SW 1271 (cell line): ENCODE data around the gene KCNMA1.

Source experiments
- DNase-seq, 2 experiments: peaks; one replicate each; lab custom pipeline; 2025; lab: John Stamatoyannopoulos, UW

Gene KCNMA1

GRCh38 chr10:77079592-77080300, 557.9 kb downstream of the KCNMA1 start:
- DNase-seq: no peak

DNA sequence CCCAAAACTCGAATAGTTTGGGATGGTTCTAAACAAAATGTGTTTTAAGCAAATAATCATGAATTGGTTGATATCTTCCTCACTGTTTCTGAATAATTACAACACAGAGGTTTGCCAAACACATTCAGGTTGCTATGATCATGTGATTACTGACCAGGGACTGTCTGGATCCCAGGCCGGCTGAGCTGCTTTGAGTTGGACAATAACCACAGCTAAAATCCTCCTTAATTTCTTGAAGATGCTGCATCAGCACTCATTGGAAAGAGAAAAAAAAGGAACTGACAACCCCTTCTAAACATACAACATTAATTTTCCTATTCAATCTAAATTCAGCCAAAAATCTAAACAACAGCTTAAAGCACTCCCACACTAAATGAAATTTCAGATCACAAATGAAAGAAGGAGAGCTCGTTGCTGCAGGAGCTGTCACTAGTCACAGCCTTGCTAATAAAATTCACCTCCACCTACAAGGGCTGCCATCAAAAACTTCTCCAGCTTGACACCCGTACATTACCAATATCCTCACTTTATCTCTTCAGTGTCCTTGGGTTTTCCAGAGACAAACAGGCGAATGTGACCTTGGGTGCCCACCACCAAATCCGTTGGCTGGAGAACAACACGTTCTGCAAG, 560.2 kb downstream of the KCNMA1 start:
- no peak for DNase-seq

- DNase-seq: no peak
Observed at GRCh38 chr10:77075926-77076325, 561.7 kb downstream of the KCNMA1 start.

DNA sequence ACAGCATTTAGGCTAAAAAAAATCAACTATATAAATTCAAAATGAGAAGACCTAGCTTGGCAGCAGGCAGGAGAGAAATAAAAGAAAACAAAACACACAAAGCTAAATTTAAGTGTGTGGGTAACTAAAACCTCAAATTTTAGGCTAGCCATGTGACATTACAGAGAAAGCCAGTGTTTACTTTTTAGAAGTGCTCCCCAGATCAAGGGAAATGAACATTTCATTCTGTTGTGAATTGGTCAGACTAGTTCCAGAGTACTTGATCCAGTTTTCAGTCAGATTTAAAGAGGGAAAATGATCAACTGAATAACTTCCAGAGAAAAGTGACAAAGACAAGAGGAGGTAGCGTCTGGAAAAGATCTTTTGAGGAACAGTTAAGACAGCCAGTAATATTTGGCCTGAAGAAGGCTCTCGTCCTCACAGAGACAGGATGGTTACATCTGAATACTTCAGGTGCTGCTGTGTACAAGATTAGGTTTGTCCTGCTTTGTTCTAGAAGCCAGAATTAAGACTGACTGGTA, 563.4 kb downstream of the KCNMA1 start:
- DNase-seq: no peak

DNA sequence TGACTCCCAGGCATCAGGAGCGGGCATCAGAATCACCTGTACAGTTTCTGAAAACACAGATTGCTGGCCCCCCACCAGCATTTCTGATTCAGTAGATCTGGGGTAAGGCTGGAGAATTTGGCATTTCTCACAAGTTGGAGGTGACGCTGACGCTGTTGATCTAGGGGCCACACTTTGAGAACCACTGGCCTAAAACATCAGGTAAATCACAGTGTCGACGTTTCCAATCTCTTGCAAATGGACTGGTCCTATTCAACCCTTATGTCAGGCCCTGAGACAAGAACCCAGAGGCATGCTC, 564.0 kb downstream of the KCNMA1 start:
- DNase-seq: no peak

GRCh38 chr10:77072836-77073662, 564.6 kb downstream of the KCNMA1 start:
- DNase-seq: no peak

GRCh38 chr10:77072361-77072835, 565.2 kb downstream of the KCNMA1 start:
- no peak for DNase-seq

GRCh38 chr10:77071956-77072355, 565.7 kb downstream of the KCNMA1 start:
- no peak for DNase-seq

GRCh38 chr10:77071001-77071511, 566.6 kb downstream of the KCNMA1 start:
- DNase-seq: no peak

DNA sequence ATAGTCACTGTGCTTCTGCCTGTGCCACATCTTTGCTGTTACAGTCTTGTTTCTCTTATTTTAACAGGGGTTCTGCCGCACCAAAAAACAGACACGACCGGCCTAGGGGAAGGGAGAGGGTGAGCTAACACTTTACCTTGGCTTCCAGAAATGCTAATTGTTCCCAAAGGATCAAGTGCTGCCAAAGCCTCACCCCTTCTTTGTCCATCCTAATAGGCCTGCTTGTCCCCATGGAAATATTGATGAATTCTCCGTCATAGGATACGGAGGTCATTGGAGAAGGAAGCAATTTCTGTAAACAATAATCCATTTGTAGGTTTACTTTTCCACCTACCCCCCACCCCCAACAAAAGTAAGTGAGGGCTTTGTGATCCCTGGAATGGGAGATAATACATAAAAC, 567.3 kb downstream of the KCNMA1 start:
- DNase-seq: no peak

DNA sequence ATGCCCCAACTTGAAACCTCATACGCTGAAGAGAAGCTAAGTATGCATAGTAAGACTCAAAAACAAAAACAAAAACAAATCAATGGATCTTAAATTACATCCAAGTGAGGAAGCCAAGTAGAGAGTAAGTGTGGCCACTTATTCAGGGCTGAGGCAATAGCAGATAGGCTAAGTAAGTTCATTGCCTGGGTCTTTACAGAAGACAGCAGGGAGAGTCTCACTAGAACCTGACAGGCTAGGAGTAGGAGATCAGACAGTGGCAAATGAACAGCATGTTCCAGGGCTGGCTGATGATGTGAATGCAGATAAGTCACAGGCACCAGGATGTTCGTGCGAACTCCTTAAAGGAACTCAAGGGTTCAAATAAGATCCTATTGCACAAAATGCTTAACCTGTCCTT, 568.6 kb downstream of the KCNMA1 start:
- DNase-seq: no peak

DNA sequence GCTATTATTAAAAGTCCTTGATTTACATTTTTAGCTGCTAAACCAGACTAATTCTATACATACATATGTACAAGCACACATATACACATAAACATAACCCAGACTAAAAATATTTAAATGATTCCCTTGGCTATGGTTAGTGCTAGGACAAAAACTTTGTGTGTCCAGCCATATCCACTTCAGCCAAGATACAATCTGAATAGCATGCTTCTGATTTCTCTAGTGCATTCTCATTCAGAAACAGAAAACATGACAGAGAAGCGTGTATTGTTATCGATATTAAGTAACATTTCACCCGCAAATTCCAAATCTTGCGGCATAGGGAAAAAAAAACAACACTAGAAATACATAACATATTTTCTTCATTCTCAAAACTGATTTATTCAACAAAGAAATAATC, 569.3 kb downstream of the KCNMA1 start:
- no peak for DNase-seq

GRCh38 chr10:77062381-77062780, 575.2 kb downstream of the KCNMA1 start:
- no peak for DNase-seq

- DNase-seq: no peak
Observed at GRCh38 chr10:77060913-77061312, 576.7 kb downstream of the KCNMA1 start.

- DNase-seq: no peak
Observed at GRCh38 chr10:77056650-77057049, 581.0 kb downstream of the KCNMA1 start.

- no peak for DNase-seq
Observed at GRCh38 chr10:77052593-77052992, 585.0 kb downstream of the KCNMA1 start.

- DNase-seq: no peak
Observed at GRCh38 chr10:77051837-77052236, 585.8 kb downstream of the KCNMA1 start.

DNA sequence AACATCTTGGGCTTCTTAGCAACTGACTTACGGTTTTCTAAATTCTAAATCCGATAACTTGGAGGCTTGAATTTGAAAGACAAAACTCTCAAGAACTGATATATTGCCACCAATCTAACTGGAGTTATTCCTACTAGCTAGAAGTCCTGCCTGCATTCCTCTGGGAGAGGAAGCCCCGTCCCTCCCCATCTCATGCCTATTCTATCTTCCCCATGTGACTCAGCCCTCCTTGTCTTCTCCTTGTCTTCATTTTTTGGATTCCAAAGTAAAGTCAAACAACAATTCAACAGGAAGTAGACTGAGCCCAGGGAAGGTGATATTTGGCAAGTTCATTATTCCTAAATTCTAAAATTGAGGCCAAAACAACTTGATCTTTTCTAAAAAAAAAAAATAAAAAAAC, 587.7 kb downstream of the KCNMA1 start:
- no peak for DNase-seq

GRCh38 chr10:77049146-77049545, 588.5 kb downstream of the KCNMA1 start:
- no peak for DNase-seq

DNA sequence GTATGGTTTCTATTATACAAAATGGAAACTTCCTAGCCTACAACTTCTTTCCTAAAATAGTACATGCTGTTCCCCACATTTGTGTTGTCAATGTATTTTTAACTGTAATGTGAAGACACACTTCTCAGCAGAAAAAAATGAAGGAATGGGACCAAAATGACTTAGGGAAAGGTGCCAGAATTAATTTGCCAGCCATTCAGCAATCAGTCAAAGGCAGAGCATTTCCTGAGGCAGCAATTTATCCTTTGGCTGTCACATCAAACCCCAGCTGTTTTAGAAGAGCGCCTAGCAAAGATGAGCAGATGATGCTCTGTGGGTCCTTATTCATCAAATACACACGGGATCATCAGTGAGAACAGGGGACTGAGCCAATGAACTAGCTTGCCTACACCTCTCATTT, 592.5 kb downstream of the KCNMA1 start:
- DNase-seq: no peak

GRCh38 chr10:77043420-77043763, 594.2 kb downstream of the KCNMA1 start:
- no peak for DNase-seq

DNA sequence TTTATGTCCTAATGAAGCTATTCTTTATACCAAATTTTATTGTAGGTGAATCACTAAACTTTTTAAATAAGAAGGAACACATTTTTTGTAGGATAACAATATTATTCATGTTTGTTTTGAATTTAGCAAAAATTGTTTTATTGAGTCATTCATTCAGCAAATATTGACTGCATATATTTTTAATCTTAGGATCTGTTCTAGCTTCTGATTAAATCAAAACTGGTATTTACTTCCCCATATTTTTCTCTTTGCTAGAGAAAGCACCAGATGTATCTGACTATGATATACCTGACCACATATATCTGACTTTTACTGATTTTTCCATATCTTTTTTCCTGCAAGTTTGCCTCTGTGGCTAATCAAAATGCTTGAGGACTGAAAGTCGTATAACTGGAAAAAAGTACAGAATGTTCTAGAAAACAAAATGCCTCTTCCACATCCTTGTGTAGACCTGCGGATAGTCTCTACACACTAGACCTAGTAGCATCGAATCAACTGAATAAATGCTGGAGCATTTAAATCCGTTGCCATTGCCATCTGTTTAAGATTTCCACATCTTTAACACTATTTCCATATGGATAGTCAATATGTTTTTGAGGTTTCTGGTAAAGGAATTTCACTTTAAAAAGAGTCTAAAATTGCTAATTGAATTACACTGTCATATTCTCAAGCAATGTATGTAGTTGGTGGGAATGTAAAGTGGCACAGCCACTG, 594.7 kb downstream of the KCNMA1 start:
- DNase-seq: no peak
